Measurements from ENCODE around the gene AMH. TPM values are rescaled to one million over a fixed set of nuclear protein-coding genes. Genes with fewer than 3 reads are reported as not detected.

AMH gene
- total RNA-seq, 2 experiments from 2014 or later = 10.3 to 12.1 TPM

- H3K36me3 Mint-ChIP-seq (ENCODE audit: low read depth) = peaks cover 36% of the 10 kb centered on the region
- H3K4me3 Mint-ChIP-seq = no peak overlapping the region
- no peak overlapping the region for H3K27ac Mint-ChIP-seq
- ATAC-seq (no peak), DNase-seq (no peak)
- POLR2A ChIA-PET = interaction anchor here (1.2 to 1.6 kb wide), 3 partner anchors 14 to 75 kb away, joined by 3 to 5 read pairs (median 4); no protein-coding TSS in a partner anchor
- no peaks in the 10 kb centered on the region for H3K9me3 Mint-ChIP-seq (ENCODE audit: insufficient read depth)
- CTCF ChIA-PET = interaction anchor here (0.7 kb wide), 1 partner anchor 43 kb away, joined by 3 read pairs; no protein-coding TSS in a partner anchor
- H3K4me1 Mint-ChIP-seq (ENCODE audit: low read depth) = peaks cover 20% of the 10 kb centered on the region
- H3K27me3 Mint-ChIP-seq (ENCODE audit: low read depth) = no peaks in the 10 kb centered on the region
These were observed 18.2 kb upstream of the AMH start for GRCh38 chr19:2230807-2231533.

- POLR2A ChIA-PET = interaction anchor here (1.2 to 1.4 kb wide), 2 partner anchors 15 to 76 kb away, joined by 3 to 5 read pairs; no protein-coding TSS in a partner anchor
These were observed 17.4 kb upstream of the AMH start for GRCh38 chr19:2231621-2232221.

GRCh38 chr19:2232286-2233151, 16.6 kb upstream of the AMH start:
- ChIA-PET POLR2A (no interaction called here), CTCF (no interaction called here)
- no peak overlapping the region for H3K4me3 Mint-ChIP-seq
- no peaks in the 10 kb centered on the region for H3K9me3 Mint-ChIP-seq (ENCODE audit: insufficient read depth)
- no peaks in the 10 kb centered on the region for H3K27me3 Mint-ChIP-seq (ENCODE audit: low read depth)
- ATAC-seq (no peak), DNase-seq (no peak)
- peaks cover 24% of the 10 kb centered on the region for H3K4me1 Mint-ChIP-seq (ENCODE audit: low read depth)
- H3K36me3 Mint-ChIP-seq (ENCODE audit: low read depth) = peaks cover 43% of the 10 kb centered on the region
- peak overlapping the region; percentile 49 for H3K27ac Mint-ChIP-seq

More at GRCh38 chr19:2231621-2232221, 17.4 kb upstream of the AMH start:
- peaks cover 23% of the 10 kb centered on the region for H3K4me1 Mint-ChIP-seq (ENCODE audit: low read depth)
- no peak overlapping the region for H3K27ac Mint-ChIP-seq
- no peak for ATAC-seq
- H3K27me3 Mint-ChIP-seq (ENCODE audit: low read depth) = no peaks in the 10 kb centered on the region
- no peaks in the 10 kb centered on the region for H3K9me3 Mint-ChIP-seq (ENCODE audit: insufficient read depth)
- peaks cover 39% of the 10 kb centered on the region for H3K36me3 Mint-ChIP-seq (ENCODE audit: low read depth)
- no peak overlapping the region for H3K4me3 Mint-ChIP-seq
- no peak for DNase-seq
- CTCF ChIA-PET = no interaction called here

GRCh38 chr19:2233601-2234280, 15.4 kb upstream of the AMH start:
- Mint-ChIP-seq H3K4me3 (peak overlapping the region; percentile 99), H3K9me3 (ENCODE audit: insufficient read depth) (no peaks in the 10 kb centered on the region), H3K27me3 (ENCODE audit: low read depth) (no peaks in the 10 kb centered on the region), H3K27ac (peak overlapping the region; percentile 90), H3K4me1 (ENCODE audit: low read depth) (peaks cover 37% of the 10 kb centered on the region), H3K36me3 (ENCODE audit: low read depth) (peaks cover 54% of the 10 kb centered on the region)
- ATAC-seq (no peak), DNase-seq (no peak)
- CTCF ChIA-PET = interaction anchor here (1.1 to 1.3 kb wide), 2 partner anchors 40 to 78 kb away, joined by 3 to 6 read pairs; no protein-coding TSS in a partner anchor
- POLR2A ChIA-PET = no interaction called here

GRCh38 chr19:2234996-2235380, 14.1 kb upstream of the AMH start:
- CTCF ChIA-PET = interaction anchor here (1.0 to 1.8 kb wide), 6 partner anchors 38 to 241 kb away, joined by 3 to 15 read pairs (median 6); partner anchors contain the start of gene GADD45B
- POLR2A ChIA-PET = interaction anchor here (1.7 to 2.0 kb wide), 2 partner anchors 35 to 38 kb away, joined by 4 to 13 read pairs; no protein-coding TSS in a partner anchor
- peaks cover 48% of the 10 kb centered on the region for H3K4me1 Mint-ChIP-seq (ENCODE audit: low read depth)
- H3K27ac Mint-ChIP-seq = peak overlapping the region; percentile 90
- H3K9me3 Mint-ChIP-seq (ENCODE audit: insufficient read depth) = no peaks in the 10 kb centered on the region
- peak overlapping the region; percentile 99 for H3K4me3 Mint-ChIP-seq
- ATAC-seq (no peak), DNase-seq (no peak)
- peaks cover 54% of the 10 kb centered on the region for H3K36me3 Mint-ChIP-seq (ENCODE audit: low read depth)
- H3K27me3 Mint-ChIP-seq (ENCODE audit: low read depth) = no peaks in the 10 kb centered on the region

GRCh38 chr19:2235381-2236063, 13.6 kb upstream of the AMH start:
- ATAC-seq (peak; percentile 14), DNase-seq (no peak)
- Mint-ChIP-seq H3K36me3 (ENCODE audit: low read depth) (peaks cover 55% of the 10 kb centered on the region), H3K9me3 (ENCODE audit: insufficient read depth) (no peaks in the 10 kb centered on the region), H3K27ac (peak overlapping the region; percentile 90), H3K4me3 (peak overlapping the region; percentile 99), H3K27me3 (ENCODE audit: low read depth) (no peaks in the 10 kb centered on the region), H3K4me1 (ENCODE audit: low read depth) (peaks cover 52% of the 10 kb centered on the region)
- ChIA-PET CTCF (interaction anchor here (0.6 to 1.8 kb wide), 9 partner anchors 37 to 241 kb away, joined by 3 to 15 read pairs (median 3); partner anchors contain the start of genes GADD45B and PEAK3), POLR2A (interaction anchor here (0.7 to 2.0 kb wide), 5 partner anchors 22 to 241 kb away, joined by 3 to 13 read pairs (median 4); partner anchors contain the start of gene GADD45B)

GRCh38 chr19:2236064-2236313, 13.1 kb upstream of the AMH start:
- H3K27ac Mint-ChIP-seq = peak overlapping the region; percentile 100
- peak overlapping the region; percentile 99 for H3K4me3 Mint-ChIP-seq
- H3K9me3 Mint-ChIP-seq (ENCODE audit: insufficient read depth) = no peaks in the 10 kb centered on the region
- POLR2A ChIA-PET = interaction anchor here (0.7 to 2.0 kb wide), 5 partner anchors 22 to 240 kb away, joined by 3 to 13 read pairs (median 4); partner anchors contain the start of gene GADD45B
- CTCF ChIA-PET = interaction anchor here (0.6 to 1.8 kb wide), 8 partner anchors 37 to 240 kb away, joined by 3 to 15 read pairs (median 3); partner anchors contain the start of genes GADD45B and PEAK3
- H3K4me1 Mint-ChIP-seq (ENCODE audit: low read depth) = peaks cover 56% of the 10 kb centered on the region
- H3K27me3 Mint-ChIP-seq (ENCODE audit: low read depth) = no peaks in the 10 kb centered on the region
- DNase-seq = no peak
- H3K36me3 Mint-ChIP-seq (ENCODE audit: low read depth) = peaks cover 59% of the 10 kb centered on the region
- ATAC-seq = no peak

- ATAC-seq (peak; percentile 87), DNase-seq (peak; percentile 98)
- Mint-ChIP-seq H3K36me3 (ENCODE audit: low read depth) (peaks cover 62% of the 10 kb centered on the region), H3K4me1 (ENCODE audit: low read depth) (peaks cover 61% of the 10 kb centered on the region), H3K27ac (peak within 1 kb of the TSS; percentile 100), H3K4me3 (peak within 1 kb of the TSS; percentile 99), H3K9me3 (ENCODE audit: insufficient read depth) (no peaks in the 10 kb centered on the region), H3K27me3 (ENCODE audit: low read depth) (no peaks in the 10 kb centered on the region)
- POLR2A ChIA-PET = interaction anchor here (0.7 to 4.6 kb wide), 5 partner anchors 33 to 240 kb away, joined by 3 to 30 read pairs (median 4); partner anchors contain the start of gene GADD45B
- CTCF ChIA-PET = interaction anchor here (0.6 to 4.0 kb wide), 9 partner anchors 36 to 240 kb away, joined by 3 to 25 read pairs (median 3); partner anchors contain the start of genes GADD45B and PEAK3
These were observed 12.6 kb upstream of the AMH start, which contains the start of the genes PLEKHJ1 and SF3A2 for GRCh38 chr19:2236314-2237050. TSS of gene PLEKHJ1 (minus strand) at chr19:2236329. CDS start at chr19:2236248, 81 bp downstream. TSS of gene SF3A2 (plus strand) at chr19:2236824. CDS start at chr19:2243419, 6,595 bp downstream.

- POLR2A ChIA-PET = interaction anchor here (0.8 to 4.6 kb wide), 7 partner anchors 10 to 219 kb away, joined by 3 to 30 read pairs (median 5); partner anchors contain the start of gene LMNB2
- Mint-ChIP-seq H3K36me3 (ENCODE audit: low read depth) (peaks cover 64% of the 10 kb centered on the region), H3K4me3 (peak overlapping the region; percentile 99), H3K9me3 (ENCODE audit: insufficient read depth) (no peaks in the 10 kb centered on the region), H3K27me3 (ENCODE audit: low read depth) (no peaks in the 10 kb centered on the region), H3K4me1 (ENCODE audit: low read depth) (peaks cover 69% of the 10 kb centered on the region), H3K27ac (peak overlapping the region; percentile 100)
- CTCF ChIA-PET = interaction anchor here (0.8 to 4.0 kb wide), 11 partner anchors 16 to 383 kb away, joined by 3 to 32 read pairs (median 4); partner anchors contain the start of gene AP3D1
- no peak for ATAC-seq
- no peak for DNase-seq
These were observed 11.9 kb upstream of the AMH start for GRCh38 chr19:2237051-2237868.
